HepG2 (cell line): ENCODE measurements around the gene PDE9A. TPM values are rescaled to one million over a fixed set of nuclear protein-coding genes. Genes with fewer than 3 reads are reported as not detected.

ENCODE experiments used
- ATAC-seq: fragments of 200-7000 bp; cut with Tn5 transposase; 3 replicates; pipeline ENCODE4 v1.9.1; 2020; ENCODE audit warnings: mild to moderate bottlenecking, moderate library complexity
- BruUV-seq: library from RNA; stranded (reverse); fragments of 400-500 nt; replicated peaks from 2 replicates; lab custom pipeline; 2021; lab: Mats Ljungman, UMichigan
- CTCF ChIA-PET: fragments of 300-600 bp; formaldehyde crosslinking; extraction: SDS; loops from one replicate; lab custom pipeline; 2021; ENCODE audit warnings: low total read pairs, inconsistent platforms, low intra/inter-chr PET ratio; lab: Yijun Ruan, JAX
- POLR2A ChIA-PET: fragments of 350-600 bp; sonication (Branson Sonifier 250); formaldehyde crosslinking; loops from one replicate; lab custom pipeline; 2020; ENCODE audit warnings: antibody characterized with exemption, inconsistent platforms; lab: Yijun Ruan, JAX
- DNase-seq: peaks from one replicate; pipeline ENCODE4 v3.0.0-alpha.2; 2015; ENCODE audit warnings: low spot score
- FAIRE-seq: peaks from 3 replicates; lab custom pipeline; 2011; peaks lifted over from hg19 to GRCh38; lab: Jason Lieb, UNC
- H2AFZ ChIP-seq: one replicate; pipeline ENCODE4 v1.6.1; 2011; ENCODE audit warnings: low read length, inconsistent platforms
- H3K27ac ChIP-seq: fragments of 300-600 bp; 3 replicates; pipeline ENCODE4 v1.8.0; 2011; ENCODE audit warnings: mixed run types, mild to moderate bottlenecking, mixed read lengths, low read length, inconsistent platforms; ENCODE audit not compliant: insufficient read depth; ENCODE audit errors: extremely low read length
- H3K27me3 ChIP-seq, 2 experiments: fragments of 200-600 bp in 1 of 2; 2 replicates in 1 of 2; 3 replicates in 1 of 2; pipeline versions ENCODE4 v1.6.0 to v1.8.0; 2011; ENCODE audit warnings: low read length in 2 of 2, mild to moderate bottlenecking in 2 of 2, moderate library complexity in 2 of 2, inconsistent platforms in 1 of 2; ENCODE audit not compliant: insufficient read depth in 2 of 2, control insufficient read depth in 1 of 2
- H3K36me3 ChIP-seq, 2 experiments: fragments of 200-600 bp in 1 of 2; replicated peaks in 1 of 2; 2 replicates in 1 of 2; 3 replicates in 1 of 2; pipeline versions ENCODE4 v1.5.1 to v1.8.0; 2011; ENCODE audit warnings: low read length in 2 of 2, inconsistent platforms in 1 of 2; ENCODE audit not compliant: insufficient read depth in 2 of 2, control insufficient read depth in 1 of 2
- H3K4me1 ChIP-seq: 2 replicates; pipeline ENCODE4 v1.5.1; 2012; ENCODE audit warnings: low read length, inconsistent platforms; ENCODE audit not compliant: insufficient read depth
- H3K4me2 ChIP-seq: 2 replicates; pipeline ENCODE4 v1.6.0; 2011; ENCODE audit warnings: low read depth, low read length, inconsistent platforms
- H3K4me3 ChIP-seq, 3 experiments: fragments of 200-600 bp in 1 of 3; sonication (generic), shearing (Covaris generic) in 1 of 3; replicated peaks in 1 of 3; 2 replicates each; pipeline ENCODE4 v1.5.1; 2011 to 2016; ENCODE audit warnings: low read length in 3 of 3, inconsistent platforms in 2 of 3, low read depth in 2 of 3, mild to moderate bottlenecking in 2 of 3, control low read depth in 1 of 3, mixed read lengths in 1 of 3; ENCODE audit not compliant: insufficient read depth in 1 of 3
- H3K79me2 ChIP-seq: one replicate; pipeline ENCODE4 v1.6.1; 2011; ENCODE audit warnings: low read length, inconsistent platforms; ENCODE audit not compliant: insufficient read depth
- H3K9ac ChIP-seq: 2 replicates; pipeline ENCODE4 v1.6.0; 2011; ENCODE audit warnings: mild to moderate bottlenecking, low read depth, low read length, inconsistent platforms; ENCODE audit not compliant: insufficient read depth
- H3K9me3 ChIP-seq: 2 replicates; pipeline ENCODE4 v1.5.1; 2012; ENCODE audit warnings: mild to moderate bottlenecking, low read length
- H4K20me1 ChIP-seq: 2 replicates; pipeline ENCODE4 v1.6.0; 2011; ENCODE audit warnings: inconsistent platforms, mild to moderate bottlenecking, low read length, moderate library complexity; ENCODE audit not compliant: insufficient read depth
- DNMT3B ChIP-seq: conservative IDR thresholded peaks from 2 replicates; pipeline ENCODE4 v1.6.1; 2016; ENCODE audit warnings: missing biosample characterization, control low read depth
- DPF2 ChIP-seq: sonication (generic); formaldehyde crosslinking; IDR thresholded peaks from 2 replicates; pipeline ENCODE4 v1.4.0; 2020; ENCODE audit warnings: mild to moderate bottlenecking, low read depth, missing genetic modification reagents, borderline replicate concordance
- FOXK1 ChIP-seq: sonication (generic); formaldehyde crosslinking; IDR thresholded peaks from 2 replicates; pipeline ENCODE4 v1.4.0; 2020; ENCODE audit warnings: low read depth, missing genetic modification reagents, borderline replicate concordance
- HHEX ChIP-seq: IDR thresholded peaks from 2 replicates; pipeline ENCODE4 v1.6.1; 2016; ENCODE audit warnings: control low read depth
- MAFG ChIP-seq: sonication (generic); formaldehyde crosslinking; IDR thresholded peaks from 2 replicates; pipeline ENCODE4 v1.5.1; 2020; ENCODE audit warnings: mild to moderate bottlenecking, missing genetic modification reagents
- MTF2 ChIP-seq: sonication (generic); formaldehyde crosslinking; IDR thresholded peaks from 2 replicates; pipeline ENCODE4 v1.5.0; 2020; ENCODE audit warnings: missing genetic modification reagents, borderline replicate concordance
- PCBP2 ChIP-seq: fragments of 200-400 bp; formaldehyde crosslinking; optimal IDR thresholded peaks from 2 replicates; pipeline ENCODE3; 2018; ENCODE audit warnings: low read length, low read depth; ENCODE audit not compliant: poor library complexity, severe bottlenecking
- SP2 ChIP-seq: sonication (generic); formaldehyde crosslinking; IDR thresholded peaks from 2 replicates; pipeline ENCODE4 v1.5.1; 2020; ENCODE audit warnings: mild to moderate bottlenecking, missing genetic modification reagents
- TP53 ChIP-seq: sonication (generic); formaldehyde crosslinking; conservative IDR thresholded peaks from 2 replicates; pipeline ENCODE4 v1.4.0; 2020; ENCODE audit warnings: missing genetic modification reagents
- ZNF264 ChIP-seq: sonication (generic); formaldehyde crosslinking; IDR thresholded peaks from 2 replicates; pipeline ENCODE4 v1.4.0; 2020; ENCODE audit warnings: missing genetic modification reagents
- WGBS: methylation state at CpG from one replicate; pipeline ENCODE4 v1.1.6; 2017; ENCODE audit warnings: low lambda C conversion rate; 5-methylcytosine and 5-hydroxymethylcytosine counted together
- in situ Hi-C: cut with HindIII; loops from 2 replicates; pipeline ENCODE4 v1.10.0; 2017; ENCODE audit warnings: low pct_unique_long_range_greater_than_20kb; ENCODE audit not compliant: extremely low pct_ligation_motif_present
- intact Hi-C: fragments of 100-400 bp; cut with micrococcal nuclease; formaldehyde crosslinking; loops from one replicate; pipeline ENCODE4 v1.10.0; 2022; ENCODE audit not compliant: unreplicated experiment
- polyA plus RNA-seq, 8 experiments: library from polyadenylated mRNA; depleted of rRNA in 3 of 8; stranded (reverse) in 7 of 8; unstranded in 1 of 8; fragments of >200 nt; fragmentation: Illumina TruSeq in 4 of 8; extraction: Trizol in 4 of 8; gene quantifications; 2 replicates each; pipeline versions ENCODE4 v1.2.1 to v1.2.3, GENCODE V29; 2011 to 2016; ENCODE audit warnings: low read depth in 4 of 8, missing spikeins in 1 of 8, mixed read lengths in 1 of 8; ENCODE audit not compliant: insufficient read depth in 1 of 8
- total RNA-seq, 5 experiments: library from RNA; depleted of rRNA; stranded (reverse); fragments of >200 nt; fragmentation: Illumina TruSeq; extraction: Trizol; gene quantifications; 2 replicates each; pipeline ENCODE4 v1.2.3, GENCODE V29; 2016; ENCODE audit warnings: low read depth in 1 of 5
- TF ChIP-seq, protein P1 (sequence below): sonication (generic); formaldehyde crosslinking; IDR thresholded peaks from 2 replicates; pipeline ENCODE4 v1.4.0; 2020; ENCODE audit warnings: missing genetic modification reagents
- TF ChIP-seq, protein P2 (sequence below): sonication (generic); formaldehyde crosslinking; IDR thresholded peaks from 2 replicates; pipeline ENCODE4 v1.8.1; 2023; ENCODE audit warnings: mild to moderate bottlenecking, missing genetic modification reagents

PDE9A gene
- total and polyA plus RNA-seq, 2 of the 13 experiments (the other 11 are each of a cell fraction or from before 2014, with no cell fraction given), result 4.6 to 19.7 TPM

DNA sequence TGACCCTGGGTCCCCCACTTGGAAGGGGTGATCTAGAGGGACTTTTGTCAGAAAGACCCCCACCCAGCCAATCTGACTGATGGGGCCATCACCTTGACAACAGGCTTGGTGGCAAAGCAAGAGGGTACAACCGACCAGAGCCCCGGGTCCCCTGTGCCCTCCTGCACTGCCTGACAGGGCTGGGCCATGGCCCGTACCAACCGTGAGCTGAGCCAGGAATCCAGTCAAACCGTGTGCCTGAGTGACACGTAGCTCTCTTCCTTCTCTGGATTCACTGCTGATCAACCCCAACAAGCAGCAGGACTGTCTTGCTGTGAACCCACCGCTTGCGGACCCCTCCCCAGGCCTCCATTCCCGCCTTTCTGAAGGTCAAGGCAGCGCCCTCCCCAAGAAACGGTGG, 27.0 kb downstream of the PDE9A start:
- no TSS peak for BruUV-seq
- POLR2A ChIA-PET, result no interaction called here

DNA sequence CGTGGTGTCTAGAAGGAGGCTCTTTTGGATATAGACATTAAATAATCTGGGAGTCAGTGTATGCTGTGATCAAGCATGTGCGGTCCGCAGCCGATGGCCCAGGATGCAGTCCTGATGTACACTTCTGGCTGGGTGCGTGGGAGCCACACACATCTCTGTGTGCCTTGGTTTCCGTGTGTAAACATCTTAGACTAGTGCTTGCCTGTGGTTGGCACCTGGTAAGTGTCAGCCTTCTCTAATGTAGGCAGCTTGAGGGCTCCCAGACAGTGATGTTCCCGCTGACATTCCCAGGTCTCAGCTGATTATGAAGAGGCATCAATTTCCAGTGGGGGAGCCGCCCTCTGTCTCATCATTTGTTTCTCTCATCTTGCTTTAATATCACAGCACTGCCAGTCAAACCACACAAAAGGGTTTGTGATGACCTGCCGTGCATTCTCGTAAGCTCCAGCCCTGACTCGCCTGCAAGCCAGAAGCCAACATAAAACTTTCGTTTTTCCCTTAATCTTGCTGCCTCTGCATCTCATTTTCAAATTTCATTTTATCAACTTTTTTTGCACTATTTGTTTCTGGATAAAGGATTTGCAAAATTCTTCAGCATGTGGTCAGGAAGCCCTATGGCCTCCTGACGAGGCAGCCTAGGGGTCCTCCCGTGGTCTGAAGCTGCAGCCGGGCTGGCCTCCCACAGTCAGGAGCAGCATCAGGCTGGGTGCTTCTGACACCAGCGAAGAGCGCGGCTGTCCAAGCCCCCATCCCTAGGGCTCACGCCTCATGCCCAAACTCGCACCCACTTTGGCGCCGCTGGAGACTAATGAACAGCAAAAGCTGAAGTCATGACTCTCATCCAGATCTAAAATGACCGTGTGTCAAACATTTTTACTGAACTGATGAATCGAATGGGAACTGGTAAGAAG, 28.1 kb downstream of the PDE9A start:
- POLR2A ChIA-PET, result no interaction called here
- Histone ChIP-seq H3K4me3 (no peak overlapping the region), H3K27me3 (no peaks in the 10 kb centered on the region), H4K20me1 (no peaks in the 10 kb centered on the region), H3K4me2 (no peak overlapping the region), H3K9ac (no peak overlapping the region), H3K27ac (no peak overlapping the region), H3K36me3 (peaks cover 0 to 7% of the 10 kb centered on the region in 2 experiments; a peak in 1 of 5 replicates), H3K4me1 (no peaks in the 10 kb centered on the region), H2AFZ (no peak overlapping the region), H3K9me3 (no peaks in the 10 kb centered on the region), H3K79me2 (no peaks in the 10 kb centered on the region)
- intact Hi-C loops, result no loop called here
- no peak for ATAC-seq
- in situ Hi-C loops, result no loop called here
- no peak for FAIRE-seq
- DNase-seq, result no peak
- whole genome bisulfite sequencing, result 92% methylated on average over 20 of the region's 24 CpGs
- no TSS peak for BruUV-seq
- CTCF ChIA-PET, result no interaction called here
- TF ChIP-seq PCBP2 (no peak), DPF2 (CRISPR knock-in tag) (no peak), TP53 (CRISPR knock-in tag) (no peak), HHEX (CRISPR knock-in tag) (no peak), MAFG (CRISPR knock-in tag) (no peak), DNMT3B (no peak), FOXK1 (CRISPR knock-in tag) (no peak), SP2 (no peak), MTF2 (CRISPR knock-in tag) (no peak)
- TF ChIP-seq, protein P1, sequence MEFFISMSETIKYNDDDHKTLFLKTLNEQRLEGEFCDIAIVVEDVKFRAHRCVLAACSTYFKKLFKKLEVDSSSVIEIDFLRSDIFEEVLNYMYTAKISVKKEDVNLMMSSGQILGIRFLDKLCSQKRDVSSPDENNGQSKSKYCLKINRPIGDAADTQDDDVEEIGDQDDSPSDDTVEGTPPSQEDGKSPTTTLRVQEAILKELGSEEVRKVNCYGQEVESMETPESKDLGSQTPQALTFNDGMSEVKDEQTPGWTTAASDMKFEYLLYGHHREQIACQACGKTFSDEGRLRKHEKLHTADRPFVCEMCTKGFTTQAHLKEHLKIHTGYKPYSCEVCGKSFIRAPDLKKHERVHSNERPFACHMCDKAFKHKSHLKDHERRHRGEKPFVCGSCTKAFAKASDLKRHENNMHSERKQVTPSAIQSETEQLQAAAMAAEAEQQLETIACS (CRISPR knock-in tag), result no peak
- TF ChIP-seq, protein P2, sequence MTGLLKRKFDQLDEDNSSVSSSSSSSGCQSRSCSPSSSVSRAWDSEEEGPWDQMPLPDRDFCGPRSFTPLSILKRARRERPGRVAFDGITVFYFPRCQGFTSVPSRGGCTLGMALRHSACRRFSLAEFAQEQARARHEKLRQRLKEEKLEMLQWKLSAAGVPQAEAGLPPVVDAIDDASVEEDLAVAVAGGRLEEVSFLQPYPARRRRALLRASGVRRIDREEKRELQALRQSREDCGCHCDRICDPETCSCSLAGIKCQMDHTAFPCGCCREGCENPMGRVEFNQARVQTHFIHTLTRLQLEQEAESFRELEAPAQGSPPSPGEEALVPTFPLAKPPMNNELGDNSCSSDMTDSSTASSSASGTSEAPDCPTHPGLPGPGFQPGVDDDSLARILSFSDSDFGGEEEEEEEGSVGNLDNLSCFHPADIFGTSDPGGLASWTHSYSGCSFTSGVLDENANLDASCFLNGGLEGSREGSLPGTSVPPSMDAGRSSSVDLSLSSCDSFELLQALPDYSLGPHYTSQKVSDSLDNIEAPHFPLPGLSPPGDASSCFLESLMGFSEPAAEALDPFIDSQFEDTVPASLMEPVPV, result no peak

More for the DNA sequence above, 27.0 kb downstream of the PDE9A start:
- Histone ChIP-seq H3K36me3 (0 out of 5 replicates have a peak, but pooled peaks cover 0 to 7% of the 10 kb centered on the region in 2 experiments), H3K9me3 (no peaks in the 10 kb centered on the region), H2AFZ (no peak overlapping the region), H3K27me3 (no peaks in the 10 kb centered on the region), H3K4me3 (no peak overlapping the region), H3K79me2 (no peaks in the 10 kb centered on the region), H3K4me1 (no peaks in the 10 kb centered on the region), H3K4me2 (no peak overlapping the region), H4K20me1 (no peaks in the 10 kb centered on the region), H3K27ac (no peak overlapping the region), H3K9ac (no peak overlapping the region)
- TF ChIP-seq ZNF264 (CRISPR knock-in tag), result no peak
- CTCF ChIA-PET, result no interaction called here
- 97% methylated on average over 5 of the region's 11 CpGs for whole genome bisulfite sequencing
- ATAC-seq, result no peak
- DNase-seq, result no peak
- intact Hi-C loops (no loop called here), in situ Hi-C loops (no loop called here)
- FAIRE-seq, result no peak
